Caco-2 (cell line): ENCODE measurements around the gene DCTPP1. TPM values are rescaled to one million over a fixed set of nuclear protein-coding genes. Genes with fewer than 3 reads are reported as not detected.

ENCODE experiments used
- BruUV-seq: library from RNA; stranded (reverse); fragments of 400-500 nt; replicated peaks from 2 replicates; lab custom pipeline; 2021; lab: Mats Ljungman, UMichigan
- CTCF ChIA-PET: fragments of 300-600 bp; sonication (Branson Sonifier 250); formaldehyde crosslinking; loops from one replicate; lab custom pipeline; 2022; ENCODE audit warnings: antibody characterized with exemption; lab: Charles Lee
- POLR2A ChIA-PET: fragments of 300-600 bp; sonication (Branson Sonifier 250); formaldehyde crosslinking; loops from one replicate; lab custom pipeline; 2022; ENCODE audit warnings: antibody characterized with exemption; lab: Charles Lee
- DNase-seq, 2 experiments: peaks; one replicate each; pipeline versions ENCODE4 v3.0.0 to v3.0.0-alpha.2; 2020 to 2022
- H3K27me3 ChIP-seq: replicated peaks from 2 replicates; pipeline ENCODE4 v1.6.0; 2011; ENCODE audit warnings: low read length; ENCODE audit not compliant: control insufficient read depth, insufficient read depth
- H3K36me3 ChIP-seq: 2 replicates; pipeline ENCODE4 v1.5.1; 2011; ENCODE audit warnings: low read length; ENCODE audit not compliant: control insufficient read depth, insufficient read depth
- H3K4me1 ChIP-seq: fragments of 250-450 bp; sonication (Bioruptor Pico); 2 replicates; pipeline ENCODE4 v1.5.1; 2020; ENCODE audit warnings: mild to moderate bottlenecking
- H3K4me3 ChIP-seq: 2 replicates; pipeline ENCODE4 v1.5.1; 2011; ENCODE audit warnings: low read depth, mild to moderate bottlenecking, control low read depth, low read length
- H3K9me3 ChIP-seq: fragments of 250-450 bp; sonication (Bioruptor Pico); 2 replicates; pipeline ENCODE4 v1.5.1; 2020; ENCODE audit warnings: mild to moderate bottlenecking, moderate library complexity
- H3K27ac Mint-ChIP-seq: one replicate; pipeline ENCODE4 v1.8.0; 2022; ENCODE audit warnings: mixed read lengths; ENCODE audit not compliant: unreplicated experiment
- H3K27me3 Mint-ChIP-seq: one replicate; pipeline ENCODE4 v1.8.0; 2022; ENCODE audit warnings: mixed read lengths; ENCODE audit not compliant: insufficient read depth, unreplicated experiment
- H3K36me3 Mint-ChIP-seq: one replicate; pipeline ENCODE4 v1.8.0; 2022; ENCODE audit warnings: mild to moderate bottlenecking, mixed read lengths; ENCODE audit not compliant: insufficient read depth, unreplicated experiment
- H3K4me1 Mint-ChIP-seq: one replicate; pipeline ENCODE4 v1.8.0; 2022; ENCODE audit warnings: low read depth, mixed read lengths; ENCODE audit not compliant: unreplicated experiment
- H3K4me3 Mint-ChIP-seq: one replicate; pipeline ENCODE4 v1.8.0; 2022; ENCODE audit warnings: mild to moderate bottlenecking, moderate library complexity, mixed read lengths; ENCODE audit not compliant: unreplicated experiment
- H3K9me3 Mint-ChIP-seq: one replicate; pipeline ENCODE4 v1.8.0; 2022; ENCODE audit warnings: mixed read lengths; ENCODE audit not compliant: unreplicated experiment
- CTCF ChIP-seq, 2 experiments: fragments of 200-600 bp in 1 of 2; IDR thresholded peaks; 1 replicate in 1 of 2; 2 replicates in 1 of 2; pipeline versions ENCODE4 v1.5.1 to v1.8.0; 2011 to 2022; ENCODE audit warnings: antibody characterized with exemption in 1 of 2, control low read depth in 1 of 2, inconsistent platforms in 1 of 2, low read depth in 1 of 2, low read length in 1 of 2, mild to moderate bottlenecking in 1 of 2, moderate library complexity in 1 of 2; ENCODE audit not compliant: insufficient read depth in 1 of 2, severe bottlenecking in 1 of 2, unreplicated experiment in 1 of 2
- intact Hi-C: fragments of 100-400 bp; cut with micrococcal nuclease; formaldehyde crosslinking; loops from one replicate; pipeline ENCODE4 v1.10.0; 2022; ENCODE audit not compliant: unreplicated experiment
- total RNA-seq: library from RNA; stranded (reverse); gene quantifications from 2 replicates; pipeline ENCODE4 v1.2.3, GENCODE V29; 2022

DCTPP1 gene
- total RNA-seq, 1 experiment from 2014 or later: 51.1 TPM

GRCh38 chr16:30428055-30428454, 1.8 kb downstream of the DCTPP1 start:
- intact Hi-C loops: no loop called here
- TF ChIP-seq CTCF (IDR thresholded peaks at IDR 0.05; ENCODE audit: insufficient read depth in 1 of 2, low read depth in 1 of 2, low read length in 1 of 2, severe bottlenecking in 1 of 2, unreplicated experiment in 1 of 2): no peak
- Mint-ChIP-seq H3K4me3 (no peak overlapping the region), H3K27ac (no peak overlapping the region), H3K27me3 (no peaks in the 10 kb centered on the region), H3K4me1 (no peaks in the 10 kb centered on the region), H3K9me3 (no peaks in the 10 kb centered on the region), H3K36me3 (peaks cover 44% of the 10 kb centered on the region)
- ChIA-PET POLR2A (no interaction called here), CTCF (no interaction called here)
- Histone ChIP-seq H3K4me1 (peaks cover 16% of the 10 kb centered on the region), H3K4me3 (no peak overlapping the region), H3K27me3 (no peaks in the 10 kb centered on the region), H3K36me3 (no peaks in the 10 kb centered on the region; the same call in 1 of the 2 replicates), H3K9me3 (no peaks in the 10 kb centered on the region)
- BruUV-seq: no TSS peak
- DNase-seq: no peak

- no TSS peak for BruUV-seq
- Histone ChIP-seq H3K27me3 (no peaks in the 10 kb centered on the region), H3K9me3 (no peaks in the 10 kb centered on the region), H3K4me1 (peaks cover 11% of the 10 kb centered on the region; the same call in 1 of the 2 replicates), H3K36me3 (peaks cover 1% of the 10 kb centered on the region; the same call in 1 of the 2 replicates), H3K4me3 (no peak overlapping the region)
- no peaks in the 10 kb centered on the region for H3K9me3 Mint-ChIP-seq
- H3K4me3 Mint-ChIP-seq: no peak overlapping the region
- peaks cover 64% of the 10 kb centered on the region for H3K36me3 Mint-ChIP-seq
- H3K27ac Mint-ChIP-seq: no peak overlapping the region
- no peaks in the 10 kb centered on the region for H3K27me3 Mint-ChIP-seq
- ChIA-PET POLR2A (no interaction called here), CTCF (interaction anchor here (1.3 kb wide), 1 partner anchor 9 kb away, joined by 4 read pairs; the partner anchor contains the start of gene DCTPP1)
- H3K4me1 Mint-ChIP-seq: peaks cover 13% of the 10 kb centered on the region
- intact Hi-C loops: no loop called here
- DNase-seq: no peak
- no peak for TF ChIP-seq CTCF (IDR thresholded peaks at IDR 0.05; ENCODE audit: insufficient read depth in 1 of 2, low read depth in 1 of 2, low read length in 1 of 2, severe bottlenecking in 1 of 2, unreplicated experiment in 1 of 2)
Measured at GRCh38 chr16:30421010-30421409, 8.8 kb downstream of the DCTPP1 start.

- intact Hi-C loops: no loop called here
- Mint-ChIP-seq H3K27ac (no peak overlapping the region), H3K9me3 (no peaks in the 10 kb centered on the region), H3K4me3 (peak overlapping the region; percentile 60), H3K27me3 (no peaks in the 10 kb centered on the region), H3K4me1 (peaks cover 16% of the 10 kb centered on the region), H3K36me3 (peaks cover 47% of the 10 kb centered on the region)
- H3K4me1 ChIP-seq: peaks cover 11% of the 10 kb centered on the region; the same call in 1 of the 2 replicates
- DNase-seq: no peak
- H3K4me3 ChIP-seq: peak overlapping the region; percentile 93
- no TSS peak for BruUV-seq
- H3K9me3 ChIP-seq: no peaks in the 10 kb centered on the region
- peaks cover 1% of the 10 kb centered on the region for H3K36me3 ChIP-seq
- ChIA-PET POLR2A (interaction anchor here (0.6 to 1.6 kb wide), 14 partner anchors 9 to 240 kb away, joined by 3 to 27 read pairs (median 5); partner anchors contain the start of genes DCTPP1, FBRS, SEPHS2 and ZNF48), CTCF (interaction anchor here (0.6 to 2.2 kb wide), 17 partner anchors 9 to 755 kb away, joined by 3 to 49 read pairs (median 4); partner anchors contain the start of genes CD2BP2, DCTPP1, PRR14 and TBC1D10B)
- no peak for TF ChIP-seq CTCF (IDR thresholded peaks at IDR 0.05; ENCODE audit: insufficient read depth in 1 of 2, low read depth in 1 of 2, low read length in 1 of 2, severe bottlenecking in 1 of 2, unreplicated experiment in 1 of 2)
- H3K27me3 ChIP-seq: no peaks in the 10 kb centered on the region
Measured at GRCh38 chr16:30418350-30419181, 11.3 kb downstream of the DCTPP1 start.
